Smooth muscle cell (in vitro differentiated cells): ENCODE measurements around the gene HRH1. TPM values are rescaled to one million over a fixed set of nuclear protein-coding genes. Genes with fewer than 3 reads are reported as not detected.

Experiments used
- DNase-seq: peaks from one replicate; lab custom pipeline; 2025; ENCODE audit not compliant: unreplicated experiment; lab: John Stamatoyannopoulos, UW
- H2AFZ ChIP-seq: fragments of 200-600 bp; sonication (generic); 2 replicates; pipeline ENCODE4 v1.6.0; 2016; ENCODE audit warnings: antibody characterized with exemption, low read depth, mild to moderate bottlenecking
- H3F3A ChIP-seq: fragments of 200-600 bp; sonication (generic); 2 replicates; pipeline ENCODE4 v1.6.0; 2017; ENCODE audit warnings: antibody characterized with exemption, low read depth
- H3K27ac ChIP-seq: fragments of 200-600 bp; sonication (generic); 2 replicates; pipeline ENCODE4 v1.5.1; 2016; ENCODE audit warnings: low read depth, mild to moderate bottlenecking
- H3K27me3 ChIP-seq: fragments of 200-600 bp; sonication (generic); 2 replicates; pipeline ENCODE4 v1.6.1; 2016; ENCODE audit warnings: low read depth, mild to moderate bottlenecking
- H3K36me3 ChIP-seq: fragments of 200-600 bp; sonication (generic); 2 replicates; pipeline ENCODE4 v1.5.1; 2016; ENCODE audit warnings: low read depth
- H3K4me1 ChIP-seq: fragments of 200-600 bp; sonication (generic); 2 replicates; pipeline ENCODE4 v1.5.1; 2016; ENCODE audit warnings: low read depth
- H3K4me2 ChIP-seq: fragments of 200-600 bp; sonication (generic); 2 replicates; pipeline ENCODE4 v1.6.0; 2016; ENCODE audit warnings: mild to moderate bottlenecking
- H3K4me3 ChIP-seq: fragments of 200-600 bp; sonication (generic); 2 replicates; pipeline ENCODE4 v1.5.1; 2016; ENCODE audit warnings: mild to moderate bottlenecking
- H3K79me2 ChIP-seq: fragments of 200-600 bp; sonication (generic); 2 replicates; pipeline ENCODE4 v1.6.0; 2016; ENCODE audit warnings: low read depth, mild to moderate bottlenecking
- H3K9ac ChIP-seq: fragments of 200-600 bp; sonication (generic); 2 replicates; pipeline ENCODE4 v1.6.0; 2016; ENCODE audit warnings: low read depth
- H3K9me3 ChIP-seq: fragments of 200-600 bp; sonication (generic); replicated peaks from 2 replicates; pipeline ENCODE4 v1.5.1; 2016; ENCODE audit warnings: low read depth
- H4K20me1 ChIP-seq: fragments of 200-600 bp; sonication (generic); 2 replicates; pipeline ENCODE4 v1.6.0; 2016; ENCODE audit warnings: low read depth
- CTCF ChIP-seq: fragments of 200-600 bp; sonication (generic); IDR thresholded peaks from 2 replicates; pipeline ENCODE4 v1.5.1; 2017; ENCODE audit warnings: borderline replicate concordance, mild to moderate bottlenecking, antibody characterized with exemption; ENCODE audit not compliant: insufficient read depth, poor library complexity, severe bottlenecking
- WGBS: methylation state at CpG from one replicate; pipeline ENCODE4 v1.1.7; 2016; ENCODE audit warnings: low lambda C conversion rate; 5-methylcytosine and 5-hydroxymethylcytosine counted together
- polyA plus RNA-seq: library from polyadenylated mRNA; unstranded; fragments of >200 nt; fragmentation: Nextera tagmentation; extraction: Ambion mirVana; gene quantifications from 2 replicates; pipeline ENCODE4 v1.2.1, GENCODE V29; 2016
- total RNA-seq: library from RNA; depleted of rRNA; stranded (reverse); fragments of >200 nt; gene quantifications from 2 replicates; pipeline ENCODE4 v1.2.3, GENCODE V29; 2014

The HRH1 gene
- total and polyA plus RNA-seq, 2 experiments from 2014 or later, result 7.3 to 9.9 TPM

GRCh38 chr3:11221818-11222415, 67.6 kb downstream of the HRH1 start:
- no peaks in the 10 kb centered on the region for H4K20me1 ChIP-seq
- H3K9me3 ChIP-seq, result no peaks in the 10 kb centered on the region
- no peak overlapping the region for H3K4me3 ChIP-seq
- H3K4me2 ChIP-seq, result no peak overlapping the region
- no peaks in the 10 kb centered on the region for H3K36me3 ChIP-seq
- H3K27me3 ChIP-seq, result no peaks in the 10 kb centered on the region
- peaks cover 8% of the 10 kb centered on the region for H3K4me1 ChIP-seq
- TF ChIP-seq CTCF, result no peak
- H3F3A ChIP-seq, result peaks cover 17% of the 10 kb centered on the region
- H3K9ac ChIP-seq, result no peak overlapping the region
- DNase-seq, result no peak
- no peaks in the 10 kb centered on the region for H3K79me2 ChIP-seq
- no peak overlapping the region for H2AFZ ChIP-seq
- H3K27ac ChIP-seq, result no peak overlapping the region
- 89% methylated on average over 3 of the region's 3 CpGs for WGBS

DNA sequence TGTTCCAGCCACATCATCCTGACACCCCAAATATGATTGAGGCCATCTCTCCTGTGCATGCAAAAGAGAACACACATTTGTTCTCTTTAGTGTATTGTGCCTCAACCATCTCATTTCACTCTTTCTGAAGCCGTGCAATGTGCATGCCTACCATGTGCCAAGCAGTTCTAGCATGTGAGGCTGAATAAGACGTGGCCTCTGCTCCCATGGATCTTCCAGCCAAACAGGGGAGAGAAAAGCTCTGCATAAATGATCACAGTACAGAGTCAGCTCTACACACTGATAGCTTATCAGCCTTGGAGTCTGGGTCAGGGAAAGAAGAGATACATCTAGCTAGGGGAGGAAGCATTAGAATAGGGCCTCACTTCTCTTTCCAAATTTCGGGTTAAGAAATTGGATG, 69.7 kb downstream of the HRH1 start:
- 80% methylated on average over 3 of the region's 3 CpGs for WGBS
- Histone ChIP-seq H3K9me3 (no peaks in the 10 kb centered on the region), H3K9ac (no peak overlapping the region), H3K4me1 (peaks cover 8% of the 10 kb centered on the region), H3K36me3 (no peaks in the 10 kb centered on the region), H4K20me1 (no peaks in the 10 kb centered on the region), H3K79me2 (no peaks in the 10 kb centered on the region), H3K4me2 (no peak overlapping the region), H3F3A (peaks cover 17% of the 10 kb centered on the region), H3K4me3 (no peak overlapping the region), H3K27me3 (no peaks in the 10 kb centered on the region), H2AFZ (no peak overlapping the region), H3K27ac (no peak overlapping the region)
- no peak for DNase-seq
- no peak for TF ChIP-seq CTCF

GRCh38 chr3:11224870-11225229, 70.6 kb downstream of the HRH1 start:
- Histone ChIP-seq H3K36me3 (no peaks in the 10 kb centered on the region), H3K27me3 (no peaks in the 10 kb centered on the region), H3F3A (peaks cover 17% of the 10 kb centered on the region), H3K9me3 (no peaks in the 10 kb centered on the region), H2AFZ (peak overlapping the region; percentile 76), H3K79me2 (no peaks in the 10 kb centered on the region), H3K9ac (peak overlapping the region; percentile 86), H3K4me3 (no peak overlapping the region), H3K27ac (peak overlapping the region; percentile 98), H4K20me1 (no peaks in the 10 kb centered on the region), H3K4me2 (peak overlapping the region; percentile 80), H3K4me1 (peaks cover 8% of the 10 kb centered on the region)
- no peak for TF ChIP-seq CTCF
- DNase-seq, result no peak
- 96% methylated on average over 3 of the region's 3 CpGs for WGBS

DNA sequence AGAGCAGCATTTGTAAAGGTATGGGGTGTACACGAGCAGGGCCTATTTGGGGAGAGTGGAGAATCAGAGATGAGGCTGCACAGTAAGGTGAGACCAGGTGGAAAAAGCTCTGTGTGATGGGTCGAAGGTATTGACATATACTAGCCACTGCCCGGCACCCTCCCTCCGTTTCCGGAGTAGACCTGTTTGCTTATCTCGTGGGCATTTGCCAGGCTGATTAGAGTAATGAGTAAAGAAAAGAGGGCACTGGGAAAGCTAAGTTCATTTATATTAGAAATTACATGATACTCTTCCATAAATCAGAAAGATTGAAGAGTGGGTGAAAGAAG, 71.7 kb downstream of the HRH1 start:
- no peaks in the 10 kb centered on the region for H3K79me2 ChIP-seq
- WGBS, result 86% methylated on average over 6 of the region's 6 CpGs

More for the DNA sequence above, 71.7 kb downstream of the HRH1 start:
- Histone ChIP-seq H3K4me3 (peak overlapping the region; percentile 39), H3K27me3 (no peaks in the 10 kb centered on the region), H3K36me3 (no peaks in the 10 kb centered on the region), H3K9me3 (no peaks in the 10 kb centered on the region), H3K9ac (peak overlapping the region; percentile 86), H2AFZ (peak overlapping the region; percentile 76), H3K27ac (peak overlapping the region; percentile 98), H3F3A (peaks cover 17% of the 10 kb centered on the region), H3K4me1 (peaks cover 8% of the 10 kb centered on the region), H4K20me1 (no peaks in the 10 kb centered on the region), H3K4me2 (peak overlapping the region; percentile 80)
- no peak for DNase-seq
- TF ChIP-seq CTCF, result no peak
